ENCODE results near the gene BACE2.

BACE2 gene

GRCh38 chr21:41321908-41322495 is 154.0 kb downstream of the BACE2 start:
- DNase-seq (ENCODE audit: low read depth, low spot score) = no peak

DNA sequence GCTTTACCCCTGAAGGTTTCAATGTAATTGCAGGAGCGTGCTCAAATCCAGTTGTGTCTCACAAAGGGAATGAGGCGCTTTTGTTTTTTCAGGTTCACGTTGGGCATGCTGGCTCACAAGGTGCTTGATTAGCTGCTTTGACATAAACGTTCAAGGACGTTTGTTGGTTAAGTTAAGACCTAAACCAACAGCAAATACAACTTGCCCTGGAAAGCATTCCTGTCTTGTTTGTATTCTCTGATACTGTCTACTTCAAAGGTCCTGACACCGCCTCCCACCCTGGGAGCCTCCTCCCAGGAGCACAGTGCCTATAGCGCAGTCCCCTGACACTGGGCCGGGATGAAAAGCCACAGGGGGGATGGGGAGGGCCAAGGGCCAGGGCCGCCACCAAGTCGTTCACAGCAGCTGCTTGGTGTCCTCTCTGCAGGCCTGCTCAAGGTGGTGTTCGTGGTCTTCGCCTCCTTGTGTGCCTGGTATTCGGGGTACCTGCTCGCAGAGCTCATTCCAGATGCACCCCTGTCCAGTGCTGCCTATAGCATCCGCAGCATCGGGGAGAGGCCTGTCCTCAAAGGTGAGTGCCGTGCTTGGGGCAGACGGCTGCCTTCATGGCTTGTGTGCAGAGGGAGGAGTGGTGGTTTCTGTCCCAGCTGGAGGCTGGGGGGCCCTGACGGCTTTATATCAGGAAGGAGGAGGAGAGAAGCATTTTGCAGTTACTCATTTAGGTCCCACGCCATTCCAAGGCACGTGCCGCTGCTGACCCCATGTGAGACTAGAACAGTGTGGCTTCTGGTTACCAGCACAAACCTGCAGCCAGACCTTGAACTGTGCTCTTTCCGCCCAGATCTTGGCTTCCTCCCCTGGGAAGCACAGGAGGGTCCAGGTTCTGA is 154.8 kb downstream of the BACE2 start:
- DNase-seq (ENCODE audit: low read depth, low spot score) = no peak

- no peak for DNase-seq (ENCODE audit: low read depth, low spot score)
Observed at GRCh38 chr21:41325138-41325912, 157.4 kb downstream of the BACE2 start.

DNA sequence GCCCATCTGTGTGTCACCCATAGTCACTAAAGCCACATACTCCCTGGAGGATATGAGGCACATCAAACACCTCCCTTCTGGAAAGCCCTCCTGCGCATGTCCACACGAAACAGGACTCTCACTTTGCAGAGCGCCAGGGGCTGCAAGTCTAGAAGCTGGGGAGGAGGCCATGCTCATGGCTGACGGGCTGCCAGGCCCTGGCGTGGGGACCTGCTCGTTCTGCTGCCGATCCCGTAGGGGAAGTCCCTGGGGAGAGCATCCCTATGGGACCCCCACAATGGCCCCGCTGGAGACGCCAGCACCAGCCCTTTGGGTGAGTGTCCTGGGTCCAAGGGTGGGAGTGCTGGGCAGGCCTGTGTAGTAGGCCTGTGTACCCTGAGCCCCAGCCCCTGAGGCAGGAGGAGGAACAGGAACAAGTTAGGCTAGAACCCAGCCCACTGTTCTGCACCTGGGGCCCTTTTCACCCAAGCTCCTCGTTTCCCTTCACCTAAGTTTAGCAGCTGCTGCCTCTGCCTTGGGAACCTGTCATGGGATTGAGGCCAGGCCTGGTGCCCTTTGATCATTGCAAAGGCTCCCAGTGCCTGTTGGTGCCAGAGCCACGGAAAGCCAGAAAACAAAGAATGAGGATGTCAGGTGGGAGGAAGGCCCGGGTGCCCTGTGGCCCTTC is 158.6 kb downstream of the BACE2 start:
- no peak for DNase-seq (ENCODE audit: low read depth, low spot score)

DNA sequence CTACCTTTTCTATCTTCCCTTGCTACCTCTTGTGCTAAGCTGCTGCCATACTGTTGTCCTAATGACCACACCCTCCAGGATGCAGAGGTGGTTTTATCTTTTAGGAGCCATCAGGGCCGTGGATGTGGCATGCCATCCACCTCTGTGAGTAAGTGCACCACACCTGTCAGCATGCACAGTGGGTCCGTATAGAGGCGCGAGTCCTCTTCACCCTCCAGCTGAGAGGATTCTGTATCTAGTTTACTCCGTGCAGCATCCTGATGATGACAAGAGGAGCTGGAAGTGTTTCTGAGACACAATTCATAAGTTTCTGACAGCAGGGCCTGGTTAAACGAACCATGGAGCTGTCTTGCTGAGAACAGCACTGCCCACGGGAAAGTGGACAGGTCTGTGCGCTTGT is 159.8 kb downstream of the BACE2 start:
- no peak for DNase-seq (ENCODE audit: low read depth, low spot score)

DNA sequence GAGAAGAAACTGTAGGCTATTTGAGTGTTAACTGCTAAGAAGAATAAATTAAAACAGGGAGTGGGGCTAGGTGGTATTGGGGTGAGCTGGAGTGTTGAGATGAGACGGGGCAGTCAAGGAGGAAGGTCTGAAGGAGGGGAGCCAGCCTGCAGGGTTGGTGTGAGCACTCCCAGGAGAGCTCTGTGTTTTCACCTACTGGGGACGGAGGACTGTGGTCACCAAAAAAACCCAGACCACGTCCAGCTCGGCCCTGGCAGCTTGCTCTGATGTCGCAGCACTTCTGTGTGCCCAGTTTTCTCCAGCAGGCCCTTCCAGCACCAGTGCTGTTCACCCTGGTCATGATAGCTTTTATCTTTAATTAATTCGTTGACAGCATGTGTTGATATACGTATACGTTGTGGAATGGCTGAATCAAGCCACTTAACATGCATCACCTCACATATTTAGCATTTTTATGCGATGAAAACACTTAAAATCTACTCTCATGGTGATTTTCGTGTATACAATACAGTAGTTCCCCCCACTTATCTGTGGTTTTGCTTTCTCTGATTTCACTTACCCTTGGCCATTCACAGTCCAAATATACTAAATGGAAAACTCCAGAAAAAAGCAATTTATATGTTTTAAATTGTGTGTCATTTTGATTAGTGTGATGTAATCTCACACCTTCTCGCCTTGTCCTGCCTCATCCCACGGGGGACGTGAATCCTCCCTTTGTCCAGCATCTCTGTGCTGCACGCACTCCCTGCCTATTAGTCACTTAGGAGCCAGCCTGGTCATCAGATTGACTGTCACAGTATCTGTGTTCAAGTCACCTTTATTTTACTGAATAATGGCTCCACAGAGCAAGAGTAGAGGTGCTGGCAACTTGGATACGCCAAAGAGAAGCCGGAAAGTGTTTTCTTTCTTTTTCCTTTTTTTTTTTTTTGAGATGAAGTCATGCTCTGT is 161.0 kb downstream of the BACE2 start:
- no peak for DNase-seq (ENCODE audit: low read depth, low spot score)

Data from activated CD4-positive, CD25-positive, alpha-beta regulatory T cell treated with anti-CD3 and anti-CD28 coated beads, Interleukin-2, amount 50 U/mL, for 16 hours (primary cell).